ENCODE results near the gene ARHGAP32.
"Not testable (repeated sequence)": the region's sequence is repeated elsewhere in the genome, so short reads cannot be mapped to it uniquely, and the experiment has no call there.

ARHGAP32 gene

DNA sequence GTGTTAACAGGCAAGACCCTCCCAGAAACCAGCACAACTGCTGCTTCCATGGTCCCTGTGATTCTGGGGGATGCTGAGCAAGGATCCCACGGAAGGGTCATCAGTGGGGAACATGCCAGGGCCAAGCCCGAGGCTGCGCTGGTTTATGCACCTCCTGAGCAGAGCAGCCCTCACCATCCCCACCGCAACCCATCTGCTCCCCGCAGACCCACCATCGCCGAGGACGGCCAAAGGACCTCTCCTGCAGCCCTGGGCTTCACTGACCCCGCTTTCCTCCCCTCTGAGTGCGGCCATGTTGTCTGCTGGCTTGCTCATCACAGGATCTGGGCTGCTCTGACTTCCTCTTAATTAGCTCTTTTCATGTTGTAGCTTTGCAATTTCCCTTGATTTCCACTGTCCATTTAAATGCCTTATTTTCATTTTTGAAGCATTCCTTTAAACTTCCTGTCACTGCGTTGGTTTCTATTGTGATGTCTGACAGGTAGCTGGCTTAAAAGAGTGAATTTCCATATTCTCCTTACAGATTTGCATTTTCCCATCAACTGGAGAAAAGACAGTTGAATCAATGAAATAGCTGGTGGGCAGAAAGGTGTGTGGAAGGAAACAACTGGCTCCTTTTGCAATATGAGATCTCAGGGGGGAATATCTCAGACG lies 264.3 kb downstream of the ARHGAP32 start:
- no peak for DNase-seq

DNA sequence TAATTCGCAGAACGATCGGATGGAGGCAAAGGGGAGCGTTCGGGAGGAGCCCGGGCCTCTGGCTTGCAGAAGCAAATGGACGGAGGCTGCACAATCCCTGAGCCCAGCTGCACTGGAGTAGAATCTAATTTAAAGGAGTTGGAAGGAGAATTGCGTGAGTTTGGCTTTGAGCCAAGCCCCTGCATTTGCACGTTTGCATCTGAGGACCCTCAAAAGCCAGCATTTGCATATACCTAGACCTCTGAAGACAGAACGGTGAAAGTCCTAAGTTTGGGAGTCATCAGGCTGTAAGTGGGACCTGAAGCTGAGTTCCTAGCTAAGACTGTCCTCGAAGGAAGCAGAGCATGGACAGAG lies 265.0 kb downstream of the ARHGAP32 start:
- no peak for DNase-seq

- DNase-seq, result no peak
Measured at GRCh38 chr11:128926437-128927107, 265.6 kb downstream of the ARHGAP32 start.

DNA sequence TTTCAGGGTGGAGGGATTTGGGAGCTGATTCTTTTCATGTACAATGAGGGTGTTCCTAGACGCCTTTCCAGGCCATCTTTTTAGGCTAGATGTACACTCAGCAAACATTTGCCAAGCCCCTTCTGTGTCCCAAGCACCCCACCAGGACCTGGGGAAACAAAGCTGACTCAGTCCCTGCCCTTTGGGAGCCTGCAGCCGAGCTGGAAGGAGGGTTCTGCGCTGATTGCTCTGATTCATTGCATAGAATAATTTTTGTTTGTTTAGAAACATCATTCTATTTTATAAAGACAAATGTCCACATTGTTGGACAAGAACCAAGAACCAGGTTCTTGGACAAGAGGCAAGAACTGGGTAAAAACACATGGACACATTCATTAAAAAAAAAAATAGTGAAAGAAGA lies 266.1 kb downstream of the ARHGAP32 start:
- DNase-seq, result no peak

DNA sequence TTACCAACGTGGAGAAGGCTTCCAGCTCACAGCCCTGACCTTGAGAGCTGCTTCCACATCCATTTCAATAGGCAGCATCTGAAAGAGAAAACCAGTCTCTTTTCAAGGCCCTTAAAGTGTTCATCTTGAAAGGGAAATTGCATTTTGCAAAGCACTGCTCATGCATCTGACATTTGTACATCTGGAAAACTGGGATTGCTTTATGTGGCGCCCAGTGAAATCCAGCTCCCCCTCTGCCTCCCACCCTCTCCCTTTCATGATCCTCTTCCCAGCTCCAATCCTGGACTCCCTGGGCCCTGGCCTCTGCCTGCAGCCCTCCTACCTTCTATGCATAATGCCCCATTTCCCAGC lies 266.9 kb downstream of the ARHGAP32 start:
- no peak for DNase-seq

GRCh38 chr11:128924510-128925249 lies 267.4 kb downstream of the ARHGAP32 start:
- no peak for DNase-seq

GRCh38 chr11:128924104-128924503 lies 268.0 kb downstream of the ARHGAP32 start:
- DNase-seq, result no peak

DNA sequence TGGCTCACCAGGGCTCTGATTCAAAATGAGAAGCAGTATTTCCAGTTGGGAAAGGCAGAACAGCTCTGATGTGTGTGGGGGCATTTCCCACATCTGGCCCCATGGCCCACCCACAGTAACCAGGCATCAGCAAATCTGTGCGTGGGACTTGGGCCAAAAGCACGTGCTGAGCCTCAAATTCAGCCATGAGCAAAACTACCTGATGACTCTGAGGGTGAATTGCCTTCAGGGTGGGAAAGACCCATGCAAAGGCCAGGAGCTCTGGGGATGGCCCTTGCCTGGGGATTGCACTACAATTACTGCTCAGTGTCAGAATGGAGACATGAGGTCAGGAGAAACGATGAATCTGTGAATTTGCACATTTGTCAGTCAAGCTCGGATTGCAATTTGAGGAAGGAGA lies 270.3 kb downstream of the ARHGAP32 start:
- peak; percentile 87 for DNase-seq

- DNase-seq, result no peak
Measured at GRCh38 chr11:128920666-128921065, 271.5 kb downstream of the ARHGAP32 start.

DNA sequence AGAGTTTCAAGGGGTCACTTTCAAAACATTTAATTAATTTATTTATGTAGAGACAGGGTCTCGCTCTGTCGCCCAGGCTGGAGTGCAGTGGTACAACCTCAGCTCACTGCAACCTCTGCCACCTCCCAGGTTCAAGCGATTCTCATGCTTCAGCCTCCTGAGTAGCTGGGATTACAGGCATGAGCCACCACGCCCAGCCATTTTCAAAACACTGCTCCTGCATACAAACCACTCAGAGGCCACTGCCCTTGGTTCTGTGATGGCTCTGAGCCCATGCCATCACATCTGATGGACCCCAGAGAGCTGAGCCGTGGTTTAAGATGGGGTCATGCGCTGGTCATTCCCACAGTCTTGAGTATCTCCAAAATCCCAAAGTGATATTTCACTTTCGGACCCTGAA lies 272.5 kb downstream of the ARHGAP32 start:
- not testable (repeated sequence) for DNase-seq

GRCh38 chr11:128919216-128919615 lies 272.9 kb downstream of the ARHGAP32 start:
- peak; percentile 78 for DNase-seq

DNA sequence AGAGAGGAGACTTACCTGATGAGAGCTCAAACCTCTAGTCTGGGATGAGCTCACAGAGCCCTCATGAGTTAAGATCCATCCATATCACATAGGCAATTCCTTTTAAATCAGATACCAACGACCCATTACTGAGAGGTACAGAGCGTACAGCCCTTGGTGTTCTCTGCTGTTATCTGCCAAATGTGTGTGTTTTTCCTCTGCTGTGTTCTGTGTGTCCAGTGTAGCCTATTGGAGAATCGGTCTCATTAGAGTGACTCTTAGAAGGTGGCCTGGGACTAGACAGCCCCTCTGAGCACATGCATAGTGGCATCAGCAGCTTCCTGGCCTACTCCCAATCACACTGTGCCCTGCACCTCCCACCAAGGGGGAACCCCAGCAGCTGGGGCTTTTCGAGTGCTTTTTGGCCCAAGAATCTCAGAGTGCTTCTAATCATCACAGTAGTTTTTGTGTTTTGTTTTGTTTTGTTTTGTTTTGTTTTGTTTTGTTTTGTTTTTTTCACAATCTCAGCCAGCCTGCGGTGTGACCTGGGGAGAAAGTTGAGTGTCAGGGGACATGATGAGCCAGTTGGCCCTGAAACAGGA lies 274.9 kb downstream of the ARHGAP32 start:
- DNase-seq, result peak; percentile 63

DNA sequence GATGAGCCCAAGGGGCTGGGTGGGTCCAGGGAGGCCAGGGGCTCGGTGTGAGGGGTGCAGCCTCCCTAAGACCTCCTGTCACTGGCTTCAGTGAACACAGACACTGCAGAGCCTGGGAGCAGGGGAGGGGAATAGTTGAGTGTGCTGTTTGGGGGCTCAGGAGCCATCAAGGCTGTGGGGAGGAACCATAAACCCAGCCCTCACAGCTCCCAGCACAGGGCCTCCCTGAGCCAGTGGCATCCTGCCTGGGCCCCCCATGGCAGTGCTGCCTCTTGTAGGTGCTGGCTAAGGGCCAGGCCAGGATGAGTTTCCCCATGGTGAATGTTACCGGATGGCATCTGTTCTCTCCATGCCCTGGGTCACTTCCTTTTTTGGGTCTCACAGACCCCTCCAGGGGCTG lies 275.4 kb downstream of the ARHGAP32 start:
- DNase-seq, result no peak

DNA sequence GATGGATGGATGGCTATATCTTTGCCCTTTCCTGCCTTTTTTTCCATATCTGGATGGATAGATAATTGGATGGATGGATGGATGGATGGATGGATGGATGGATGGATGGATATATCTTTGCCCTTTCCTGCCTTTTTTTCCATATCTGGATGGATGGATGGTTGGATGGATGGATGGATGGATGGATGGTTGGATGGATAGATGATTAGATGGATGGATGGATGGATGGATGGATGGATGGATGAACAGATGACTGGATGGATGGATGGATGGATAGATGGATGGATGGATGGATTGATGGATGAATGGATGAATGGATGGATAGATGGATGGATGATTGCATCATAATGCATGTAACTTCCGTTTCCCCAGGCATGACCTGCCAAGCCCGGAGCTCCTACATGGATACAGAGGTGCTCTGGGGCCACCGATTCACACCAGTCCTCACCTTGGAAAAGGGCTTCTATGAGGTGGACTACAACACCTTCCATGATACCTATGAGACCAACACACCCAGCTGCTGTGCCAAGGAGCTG lies 276.0 kb downstream of the ARHGAP32 start:
- no peak for DNase-seq

- DNase-seq, result no peak
Measured at GRCh38 chr11:128915149-128915521, 277.0 kb downstream of the ARHGAP32 start.

Measured in suppressor macrophage treated with lipopolysaccharide for 4 hours (primary cell).